ENCODE measurements around the gene PPP2R5A.
A peak's percentile ranks its signal among the peaks of the same experiment; 100 is the strongest.

PPP2R5A gene
- total RNA-seq: 128 reads per million, percentile 87 among the genes with 10 or more reads in this experiment

GRCh38 chr1:212284744-212285684 is at the start of gene PPP2R5A:
Gene PPP2R5A (plus strand): TSS chr1:212285410. CDS start chr1:212286111, 701 bp downstream.
- DNase-seq: peak; percentile 96

GRCh38 chr1:212235857-212236256 is 49.4 kb upstream of the PPP2R5A start:
- no peak for DNase-seq

- no peak for DNase-seq
These were observed 48.5 kb upstream of the PPP2R5A start for GRCh38 chr1:212236664-212237220.

- DNase-seq: no peak
These were observed 47.6 kb upstream of the PPP2R5A start for GRCh38 chr1:212237651-212238050.

- DNase-seq: no peak
These were observed 46.7 kb upstream of the PPP2R5A start for GRCh38 chr1:212238552-212238951.

GRCh38 chr1:212241501-212241900 is 43.7 kb upstream of the PPP2R5A start:
- no peak for DNase-seq

GRCh38 chr1:212241957-212242287 is 43.3 kb upstream of the PPP2R5A start:
- no peak for DNase-seq

- DNase-seq: no peak
These were observed 42.8 kb upstream of the PPP2R5A start for GRCh38 chr1:212242288-212242984.

GRCh38 chr1:212242985-212243308 is 42.3 kb upstream of the PPP2R5A start:
- no peak for DNase-seq

GRCh38 chr1:212244441-212244840 is 40.8 kb upstream of the PPP2R5A start:
- DNase-seq: no peak

- DNase-seq: no peak
These were observed 38.0 kb upstream of the PPP2R5A start for GRCh38 chr1:212247179-212247721.

GRCh38 chr1:212247988-212248387 is 37.2 kb upstream of the PPP2R5A start:
- DNase-seq: no peak

- no peak for DNase-seq
These were observed 30.3 kb upstream of the PPP2R5A start for GRCh38 chr1:212254853-212255363.

GRCh38 chr1:212255705-212256307 is 29.4 kb upstream of the PPP2R5A start:
- DNase-seq: no peak

- no peak for DNase-seq
These were observed 28.8 kb upstream of the PPP2R5A start for GRCh38 chr1:212256369-212256768.

- DNase-seq: no peak
These were observed 28.1 kb upstream of the PPP2R5A start for GRCh38 chr1:212257157-212257556.

- no peak for DNase-seq
These were observed 25.3 kb upstream of the PPP2R5A start for GRCh38 chr1:212259693-212260480.

GRCh38 chr1:212260557-212261355 is 24.5 kb upstream of the PPP2R5A start:
- no peak for DNase-seq

GRCh38 chr1:212261361-212261929 is 23.8 kb upstream of the PPP2R5A start:
- no peak for DNase-seq

- no peak for DNase-seq
These were observed 18.2 kb upstream of the PPP2R5A start for GRCh38 chr1:212267017-212267416.

- no peak for DNase-seq
These were observed 17.8 kb upstream of the PPP2R5A start for GRCh38 chr1:212267460-212267859.

All from effector CD4-positive, alpha-beta T cell (primary cell).